ENCODE results near the gene ILF3.

The ILF3 gene

DNA sequence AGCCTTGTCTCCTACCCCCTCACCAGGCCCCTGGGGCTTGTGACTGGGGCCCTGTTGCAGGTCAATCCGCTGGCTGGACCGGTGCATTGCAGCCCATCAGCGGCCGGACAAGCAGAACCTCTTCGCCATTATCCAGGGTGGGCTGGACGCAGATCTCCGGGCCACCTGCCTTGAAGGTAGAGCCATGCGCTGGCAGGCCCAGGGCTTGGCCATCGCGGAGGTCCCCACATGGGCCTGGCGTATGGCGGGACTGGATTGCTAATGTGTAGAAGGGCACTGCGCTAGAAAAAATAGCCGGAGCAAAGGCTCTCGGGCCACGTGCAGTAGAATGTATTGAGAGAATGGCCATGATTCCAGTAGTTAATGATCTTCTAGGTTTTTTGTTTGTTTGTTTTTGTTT, 53.3 kb downstream of the ILF3 start:
- H3K4me1 ChIP-seq (ENCODE audit: control insufficient read depth, low read depth, low read length): no peaks in the 10 kb centered on the region
- H3K9ac ChIP-seq (ENCODE audit: low read length): no peak overlapping the region
- H3K23ac ChIP-seq (ENCODE audit: low read length): no peak overlapping the region
- no peak overlapping the region for H2BK120ac ChIP-seq (ENCODE audit: low read depth, low read length)
- DNase-seq: no peak
- WGBS (ENCODE audit: extremely low coverage, insufficient coverage, low lambda C conversion rate): no CpG with 5 or more reads among the region's 16 CpGs
- H3K27ac ChIP-seq (ENCODE audit: low read depth, low read length): no peak overlapping the region
- no peak overlapping the region for H2BK15ac ChIP-seq (replicated peaks; ENCODE audit: low read depth)
- H3K79me2 ChIP-seq (ENCODE audit: control insufficient read depth, insufficient read depth, low read length): no peaks in the 10 kb centered on the region
- H2AK5ac ChIP-seq (ENCODE audit: low read length): no peak overlapping the region
- H3K4me3 ChIP-seq (ENCODE audit: low read length): no peak overlapping the region
- no peak overlapping the region for H2BK5ac ChIP-seq (ENCODE audit: low read length)
- no peak overlapping the region for H3K18ac ChIP-seq (ENCODE audit: low read length)
- H3K4me2 ChIP-seq (ENCODE audit: low read length): no peak overlapping the region
- no peaks in the 10 kb centered on the region for H3K27me3 ChIP-seq (ENCODE audit: insufficient read depth, low read length, poor library complexity)
- no peak overlapping the region for H4K8ac ChIP-seq (ENCODE audit: low read depth, low read length)
- H3K36me3 ChIP-seq (ENCODE audit: control insufficient read depth, insufficient read depth, low read length): no peaks in the 10 kb centered on the region
- no peak overlapping the region for H3K4ac ChIP-seq (ENCODE audit: low read depth, low read length)
- H3K79me1 ChIP-seq (ENCODE audit: low read length): no peaks in the 10 kb centered on the region
- no peak overlapping the region for H4K5ac ChIP-seq (ENCODE audit: low read length)
- H3K56ac ChIP-seq (ENCODE audit: low read length): no peak overlapping the region

DNA sequence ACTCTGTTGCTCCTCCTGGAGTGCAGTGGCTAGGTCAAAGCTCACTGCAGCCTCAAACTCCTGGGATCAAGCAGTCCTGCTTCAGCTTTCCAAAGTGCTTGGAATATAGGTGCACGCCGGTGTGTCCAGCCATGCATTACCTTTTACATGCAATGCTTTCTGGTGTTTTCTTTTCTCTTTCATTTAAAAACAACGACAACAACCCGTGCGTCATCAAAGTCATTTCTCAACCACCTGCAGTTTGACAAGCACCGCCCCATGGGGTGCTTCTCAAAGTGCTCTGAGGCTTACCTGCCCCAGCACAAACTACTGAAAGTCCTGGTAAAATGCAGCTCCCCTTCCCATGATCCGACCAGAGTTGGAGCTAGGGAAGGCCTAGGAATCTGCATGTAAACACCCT, 54.1 kb downstream of the ILF3 start:
- Histone ChIP-seq H3K18ac (ENCODE audit: low read length) (no peak overlapping the region), H3K9ac (ENCODE audit: low read length) (no peak overlapping the region), H2BK120ac (ENCODE audit: low read depth, low read length) (no peak overlapping the region), H3K27me3 (ENCODE audit: insufficient read depth, low read length, poor library complexity) (no peaks in the 10 kb centered on the region), H2BK5ac (ENCODE audit: low read length) (no peak overlapping the region), H3K56ac (ENCODE audit: low read length) (no peak overlapping the region), H3K4me3 (ENCODE audit: low read length) (no peak overlapping the region), H3K79me2 (ENCODE audit: control insufficient read depth, insufficient read depth, low read length) (no peaks in the 10 kb centered on the region), H4K5ac (ENCODE audit: low read length) (no peak overlapping the region), H4K8ac (ENCODE audit: low read depth, low read length) (no peak overlapping the region), H3K23ac (ENCODE audit: low read length) (no peak overlapping the region), H2AK5ac (ENCODE audit: low read length) (no peak overlapping the region), H3K4me2 (ENCODE audit: low read length) (no peak overlapping the region), H3K79me1 (ENCODE audit: low read length) (no peaks in the 10 kb centered on the region), H2BK15ac (replicated peaks; ENCODE audit: low read depth) (no peak overlapping the region), H3K36me3 (ENCODE audit: control insufficient read depth, insufficient read depth, low read length) (peaks cover under 1% of the 10 kb centered on the region), H3K27ac (ENCODE audit: low read depth, low read length) (no peak overlapping the region), H3K4me1 (ENCODE audit: control insufficient read depth, low read depth, low read length) (no peaks in the 10 kb centered on the region), H3K4ac (ENCODE audit: low read depth, low read length) (no peak overlapping the region)
- DNase-seq: no peak
- no CpG with 5 or more reads among the region's 7 CpGs for WGBS (ENCODE audit: extremely low coverage, insufficient coverage, low lambda C conversion rate)

DNA sequence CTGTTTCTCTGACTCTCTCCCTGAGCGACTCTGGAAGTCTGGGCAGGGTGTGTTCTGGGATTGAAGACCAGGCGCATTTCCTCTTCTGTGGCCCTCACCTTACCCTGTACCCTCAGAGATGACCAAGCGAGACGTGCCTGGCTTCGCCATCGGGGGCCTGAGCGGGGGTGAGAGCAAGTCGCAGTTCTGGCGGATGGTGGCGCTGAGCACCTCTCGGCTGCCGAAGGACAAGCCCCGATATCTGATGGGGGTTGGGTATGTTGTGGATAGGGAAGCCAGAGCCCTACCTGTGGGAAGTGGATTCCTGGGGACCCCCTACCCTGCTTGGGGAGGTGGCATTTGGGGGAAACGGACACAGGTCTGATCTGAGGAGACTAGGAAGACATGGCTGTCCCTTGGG, 57.9 kb downstream of the ILF3 start:
- peak; percentile 44 for DNase-seq
- Histone ChIP-seq H4K8ac (ENCODE audit: low read depth, low read length) (no peak overlapping the region), H2BK15ac (replicated peaks; ENCODE audit: low read depth) (no peak overlapping the region), H3K4me2 (ENCODE audit: low read length) (no peak overlapping the region), H3K4me3 (ENCODE audit: low read length) (no peak overlapping the region), H3K79me1 (ENCODE audit: low read length) (no peaks in the 10 kb centered on the region), H2BK5ac (ENCODE audit: low read length) (no peak overlapping the region), H3K27ac (ENCODE audit: low read depth, low read length) (no peak overlapping the region), H3K56ac (ENCODE audit: low read length) (no peak overlapping the region), H3K4ac (ENCODE audit: low read depth, low read length) (no peak overlapping the region), H3K79me2 (ENCODE audit: control insufficient read depth, insufficient read depth, low read length) (no peaks in the 10 kb centered on the region), H2BK120ac (ENCODE audit: low read depth, low read length) (no peak overlapping the region), H2AK5ac (ENCODE audit: low read length) (no peak overlapping the region), H3K36me3 (ENCODE audit: control insufficient read depth, insufficient read depth, low read length) (peaks cover 2% of the 10 kb centered on the region), H3K27me3 (ENCODE audit: insufficient read depth, low read length, poor library complexity) (no peaks in the 10 kb centered on the region), H4K5ac (ENCODE audit: low read length) (no peak overlapping the region), H3K23ac (ENCODE audit: low read length) (no peak overlapping the region), H3K9ac (ENCODE audit: low read length) (no peak overlapping the region), H3K4me1 (ENCODE audit: control insufficient read depth, low read depth, low read length) (no peaks in the 10 kb centered on the region), H3K18ac (ENCODE audit: low read length) (no peak overlapping the region)
- no CpG with 5 or more reads among the region's 14 CpGs for WGBS (ENCODE audit: extremely low coverage, insufficient coverage, low lambda C conversion rate)

DNA sequence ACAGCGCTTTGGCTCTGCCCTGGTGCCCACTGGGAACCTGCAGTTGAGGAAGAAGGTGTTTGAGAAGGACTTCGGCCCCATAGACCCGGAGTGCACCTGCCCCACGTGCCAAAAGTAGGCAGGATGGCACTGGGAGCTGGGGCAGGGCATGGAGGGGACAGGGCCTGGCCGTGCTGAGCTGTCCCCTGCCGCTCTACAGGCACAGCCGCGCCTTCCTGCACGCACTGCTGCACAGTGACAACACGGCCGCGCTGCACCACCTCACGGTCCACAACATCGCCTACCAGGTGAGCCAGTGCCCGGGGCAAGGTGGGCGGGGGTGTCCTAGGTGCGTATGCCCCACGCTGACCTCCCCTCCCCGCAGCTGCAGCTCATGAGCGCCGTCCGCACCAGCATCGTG, 58.6 kb downstream of the ILF3 start:
- no peaks in the 10 kb centered on the region for H3K79me1 ChIP-seq (ENCODE audit: low read length)
- no peak overlapping the region for H3K4me3 ChIP-seq (ENCODE audit: low read length)
- H2BK15ac ChIP-seq (replicated peaks; ENCODE audit: low read depth): no peak overlapping the region
- H3K36me3 ChIP-seq (ENCODE audit: control insufficient read depth, insufficient read depth, low read length): peaks cover 2% of the 10 kb centered on the region
- H3K4me1 ChIP-seq (ENCODE audit: control insufficient read depth, low read depth, low read length): no peaks in the 10 kb centered on the region
- no peak overlapping the region for H4K5ac ChIP-seq (ENCODE audit: low read length)
- WGBS (ENCODE audit: extremely low coverage, insufficient coverage, low lambda C conversion rate): no CpG with 5 or more reads among the region's 23 CpGs
- no peak overlapping the region for H3K18ac ChIP-seq (ENCODE audit: low read length)
- no peak overlapping the region for H2BK120ac ChIP-seq (ENCODE audit: low read depth, low read length)
- H3K27me3 ChIP-seq (ENCODE audit: insufficient read depth, low read length, poor library complexity): no peaks in the 10 kb centered on the region
- H3K9ac ChIP-seq (ENCODE audit: low read length): no peak overlapping the region
- H3K4me2 ChIP-seq (ENCODE audit: low read length): no peak overlapping the region
- no peak overlapping the region for H4K8ac ChIP-seq (ENCODE audit: low read depth, low read length)
- no peak overlapping the region for H3K56ac ChIP-seq (ENCODE audit: low read length)
- no peak for DNase-seq
- H2BK5ac ChIP-seq (ENCODE audit: low read length): no peak overlapping the region
- H2AK5ac ChIP-seq (ENCODE audit: low read length): no peak overlapping the region
- H3K23ac ChIP-seq (ENCODE audit: low read length): no peak overlapping the region
- H3K27ac ChIP-seq (ENCODE audit: low read depth, low read length): no peak overlapping the region
- no peaks in the 10 kb centered on the region for H3K79me2 ChIP-seq (ENCODE audit: control insufficient read depth, insufficient read depth, low read length)
- H3K4ac ChIP-seq (ENCODE audit: low read depth, low read length): no peak overlapping the region

DNA sequence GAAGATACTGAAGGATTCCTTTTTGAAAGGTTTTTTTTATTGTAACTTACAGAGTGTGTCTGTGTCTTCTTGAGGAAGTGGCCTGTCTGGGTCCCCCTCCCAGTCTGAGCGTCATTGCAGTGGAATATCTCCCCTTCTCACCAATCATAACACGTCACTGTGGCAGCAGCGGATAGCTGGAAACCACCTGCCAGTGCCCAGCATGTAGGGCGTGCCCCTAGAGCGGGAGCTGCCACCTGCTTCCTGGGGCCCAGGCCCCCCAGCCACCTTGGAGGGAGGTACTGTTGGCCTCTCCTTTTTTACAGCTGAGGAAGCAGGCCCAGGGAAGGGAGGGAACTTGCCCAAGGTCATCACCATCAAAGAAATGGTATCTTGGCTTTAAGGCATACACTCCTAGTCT, 59.2 kb downstream of the ILF3 start:
- H3K4me2 ChIP-seq (ENCODE audit: low read length): no peak overlapping the region
- H3K4me1 ChIP-seq (ENCODE audit: control insufficient read depth, low read depth, low read length): no peaks in the 10 kb centered on the region
- no peak overlapping the region for H3K4me3 ChIP-seq (ENCODE audit: low read length)
- peaks cover 2% of the 10 kb centered on the region for H3K36me3 ChIP-seq (ENCODE audit: control insufficient read depth, insufficient read depth, low read length)
- no peak overlapping the region for H3K23ac ChIP-seq (ENCODE audit: low read length)
- no peak overlapping the region for H3K18ac ChIP-seq (ENCODE audit: low read length)
- no peak overlapping the region for H3K4ac ChIP-seq (ENCODE audit: low read depth, low read length)
- no peak overlapping the region for H2AK5ac ChIP-seq (ENCODE audit: low read length)
- no peaks in the 10 kb centered on the region for H3K27me3 ChIP-seq (ENCODE audit: insufficient read depth, low read length, poor library complexity)
- no peak overlapping the region for H3K56ac ChIP-seq (ENCODE audit: low read length)
- no peak for DNase-seq
- no peaks in the 10 kb centered on the region for H3K79me1 ChIP-seq (ENCODE audit: low read length)
- H4K8ac ChIP-seq (ENCODE audit: low read depth, low read length): no peak overlapping the region
- no peak overlapping the region for H2BK5ac ChIP-seq (ENCODE audit: low read length)
- H3K79me2 ChIP-seq (ENCODE audit: control insufficient read depth, insufficient read depth, low read length): peaks cover 3% of the 10 kb centered on the region
- H2BK120ac ChIP-seq (ENCODE audit: low read depth, low read length): no peak overlapping the region
- H3K9ac ChIP-seq (ENCODE audit: low read length): no peak overlapping the region
- H3K27ac ChIP-seq (ENCODE audit: low read depth, low read length): no peak overlapping the region
- H4K5ac ChIP-seq (ENCODE audit: low read length): no peak overlapping the region
- H2BK15ac ChIP-seq (replicated peaks; ENCODE audit: low read depth): no peak overlapping the region
- no CpG with 5 or more reads among the region's 5 CpGs for WGBS (ENCODE audit: extremely low coverage, insufficient coverage, low lambda C conversion rate)

DNA sequence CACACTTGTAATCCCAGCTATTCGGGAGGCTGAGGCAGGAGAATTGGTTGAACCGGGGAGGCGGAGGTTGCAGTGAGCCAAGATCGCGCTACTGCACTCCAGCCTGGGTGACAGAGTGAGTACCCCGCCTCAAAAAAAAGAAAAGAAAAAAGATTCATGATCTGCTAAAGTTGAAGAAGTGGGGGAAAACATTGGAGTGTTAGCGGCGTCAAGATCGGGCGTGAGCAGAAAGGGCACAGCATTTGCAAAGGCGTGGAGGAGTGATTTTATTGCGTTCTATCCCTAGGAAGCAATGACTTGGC, 62.9 kb downstream of the ILF3 start:
- peak overlapping the region; percentile 12 for H3K9ac ChIP-seq (ENCODE audit: low read length)
- no peaks in the 10 kb centered on the region for H3K27me3 ChIP-seq (ENCODE audit: insufficient read depth, low read length, poor library complexity)
- H3K4me1 ChIP-seq (ENCODE audit: control insufficient read depth, low read depth, low read length): peaks cover 3% of the 10 kb centered on the region
- H2BK5ac ChIP-seq (ENCODE audit: low read length): no peak overlapping the region
- no peak overlapping the region for H3K23ac ChIP-seq (ENCODE audit: low read length)
- H3K79me1 ChIP-seq (ENCODE audit: low read length): peaks cover 16% of the 10 kb centered on the region
- no peak for DNase-seq
- peaks cover 2% of the 10 kb centered on the region for H3K36me3 ChIP-seq (ENCODE audit: control insufficient read depth, insufficient read depth, low read length)
- no peak overlapping the region for H3K18ac ChIP-seq (ENCODE audit: low read length)
- no peak overlapping the region for H4K8ac ChIP-seq (ENCODE audit: low read depth, low read length)
- peak overlapping the region; percentile 53 for H3K56ac ChIP-seq (ENCODE audit: low read length)
- no peak overlapping the region for H2AK5ac ChIP-seq (ENCODE audit: low read length)
- WGBS (ENCODE audit: extremely low coverage, insufficient coverage, low lambda C conversion rate): no CpG with 5 or more reads among the region's 12 CpGs
- H2BK15ac ChIP-seq (replicated peaks; ENCODE audit: low read depth): no peak overlapping the region
- no peak overlapping the region for H3K27ac ChIP-seq (ENCODE audit: low read depth, low read length)
- H3K4me2 ChIP-seq (ENCODE audit: low read length): no peak overlapping the region
- no peak overlapping the region for H2BK120ac ChIP-seq (ENCODE audit: low read depth, low read length)
- H3K79me2 ChIP-seq (ENCODE audit: control insufficient read depth, insufficient read depth, low read length): peaks cover 37% of the 10 kb centered on the region
- H3K4ac ChIP-seq (ENCODE audit: low read depth, low read length): no peak overlapping the region
- H4K5ac ChIP-seq (ENCODE audit: low read length): no peak overlapping the region
- H3K4me3 ChIP-seq (ENCODE audit: low read length): no peak overlapping the region
